HG03196 (cell line): ENCODE measurements around the gene TRAPPC3L.
A peak's percentile ranks its signal among the peaks of the same experiment; 100 is the strongest.

Experiments used
- ATAC-seq: cut with Tn5 transposase; IDR thresholded peaks from one replicate; pipeline ENCODE4 v1.9.1; 2021; ENCODE audit not compliant: unreplicated experiment

TRAPPC3L gene

DNA sequence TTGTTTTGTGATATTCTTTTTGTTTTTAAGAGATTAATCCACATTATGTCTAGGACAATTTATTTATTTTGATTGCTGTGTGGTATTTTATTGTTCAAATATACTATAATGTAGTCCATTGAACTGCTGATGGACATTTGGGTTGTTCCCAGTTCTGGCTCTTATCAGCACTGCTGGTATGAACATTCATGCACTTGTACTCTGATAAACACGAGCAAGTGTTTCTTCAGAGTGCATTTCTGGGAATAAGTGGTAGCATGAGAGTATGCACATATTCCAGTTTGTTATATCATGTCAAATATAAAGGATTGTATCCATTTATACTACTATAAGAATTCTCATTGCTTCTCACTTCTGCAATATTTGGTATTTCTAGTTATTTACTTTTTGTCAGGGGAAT, 77.2 kb downstream of the TRAPPC3L start:
- ATAC-seq = no peak

GRCh38 chr6:116467514-116467913, 78.0 kb downstream of the TRAPPC3L start:
- no peak for ATAC-seq

- ATAC-seq = no peak
Measured at GRCh38 chr6:116467096-116467495, 78.4 kb downstream of the TRAPPC3L start.

- no peak for ATAC-seq
Measured at GRCh38 chr6:116465246-116465645, 80.2 kb downstream of the TRAPPC3L start.

GRCh38 chr6:116463301-116463700, 82.2 kb downstream of the TRAPPC3L start:
- no peak for ATAC-seq

- ATAC-seq = peak; percentile 78
Measured at GRCh38 chr6:116461932-116462885, 83.3 kb downstream of the TRAPPC3L start.

DNA sequence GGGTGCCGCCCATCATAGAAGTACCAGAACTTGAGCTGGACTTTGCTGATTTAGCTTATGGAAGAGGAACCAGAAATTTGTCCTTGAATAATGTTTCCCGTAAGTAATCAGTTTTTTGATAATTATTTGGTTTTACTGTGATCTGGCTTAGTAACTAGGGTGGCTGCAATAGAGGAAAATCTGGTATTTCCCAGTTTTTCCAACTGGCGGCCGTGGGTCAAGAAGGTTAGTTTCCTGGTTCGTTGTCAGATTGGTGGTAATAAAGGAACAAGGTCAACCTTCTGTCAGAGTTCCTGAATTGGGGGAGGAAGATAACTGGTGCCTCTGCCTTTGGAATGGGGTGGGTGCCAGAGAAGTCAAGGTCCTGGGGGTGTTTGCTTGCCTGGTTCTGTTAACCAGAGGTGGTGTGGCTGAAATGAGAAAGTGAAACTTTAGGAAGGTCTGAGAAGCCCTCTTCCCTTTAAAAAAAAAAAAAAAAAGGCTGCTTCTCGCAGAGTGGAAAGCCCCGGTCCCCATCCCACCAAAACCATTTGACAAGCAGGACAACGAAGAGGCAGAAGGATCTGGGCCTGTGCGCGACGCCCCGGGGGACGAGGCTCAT, 84.1 kb downstream of the TRAPPC3L start, which contains the start of gene CALHM6:
Gene CALHM6, plus strand, starts transcription at position 45 of the 601 bp plus-strand sequence. Its CDS starts 555 bp downstream, at position 600.
- ATAC-seq = no peak

- ATAC-seq = no peak
Measured at GRCh38 chr6:116459927-116460326, 85.6 kb downstream of the TRAPPC3L start.

DNA sequence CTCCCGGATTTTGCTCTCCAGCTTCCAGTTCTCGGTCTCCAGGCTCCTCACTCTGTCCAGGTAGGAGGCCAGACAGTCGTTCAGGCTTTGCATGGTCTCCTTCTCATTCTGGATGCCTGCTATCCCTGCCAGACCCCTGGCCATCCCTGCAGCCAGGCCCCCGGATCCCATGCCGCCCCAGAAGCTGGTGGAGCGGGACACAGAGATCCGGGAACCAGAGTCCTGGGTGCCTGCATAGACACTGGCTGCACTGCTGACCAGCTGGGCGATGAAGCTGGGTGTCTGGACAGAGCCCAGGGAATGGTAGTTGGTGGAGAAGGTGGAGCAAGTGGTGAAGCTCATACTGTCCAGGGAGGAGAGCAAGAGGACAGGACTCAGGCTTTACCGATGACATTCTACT, 87.2 kb downstream of the TRAPPC3L start:
- ATAC-seq = no peak

- ATAC-seq = no peak
Measured at GRCh38 chr6:116456927-116457326, 88.6 kb downstream of the TRAPPC3L start.

- ATAC-seq = no peak
Measured at GRCh38 chr6:116456106-116456505, 89.4 kb downstream of the TRAPPC3L start.

GRCh38 chr6:116452531-116452930, 93.0 kb downstream of the TRAPPC3L start:
- ATAC-seq = no peak

GRCh38 chr6:116451916-116452315, 93.6 kb downstream of the TRAPPC3L start:
- ATAC-seq = no peak

- peak; percentile 63 for ATAC-seq
Measured at GRCh38 chr6:116450769-116451740, 94.4 kb downstream of the TRAPPC3L start.

DNA sequence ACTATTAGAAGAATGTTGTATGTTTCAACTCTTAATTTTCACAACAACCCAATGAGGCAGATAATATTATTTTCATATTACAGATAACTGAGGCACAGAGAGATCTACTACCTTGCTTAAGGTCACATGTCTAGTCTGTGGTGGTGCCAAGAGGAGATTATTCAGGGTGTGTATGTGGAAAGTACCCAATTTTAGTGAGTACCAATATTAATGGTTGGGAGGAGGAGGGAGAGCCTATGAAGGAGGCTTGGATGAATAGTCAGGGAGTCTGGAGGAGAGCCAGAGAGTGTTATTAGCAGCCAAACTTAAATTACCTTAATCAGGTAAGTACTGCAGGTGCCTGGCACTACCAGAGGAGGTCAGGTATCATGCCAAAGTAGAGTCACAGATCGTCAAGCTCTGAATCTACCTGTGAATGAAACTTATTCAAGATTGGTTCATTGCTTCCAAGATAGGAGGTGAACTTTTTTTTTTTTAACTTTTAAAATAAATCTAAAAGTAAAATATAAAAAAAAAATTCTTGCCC, 95.2 kb downstream of the TRAPPC3L start:
- ATAC-seq = no peak

GRCh38 chr6:116449565-116449964, 95.9 kb downstream of the TRAPPC3L start:
- ATAC-seq = no peak

DNA sequence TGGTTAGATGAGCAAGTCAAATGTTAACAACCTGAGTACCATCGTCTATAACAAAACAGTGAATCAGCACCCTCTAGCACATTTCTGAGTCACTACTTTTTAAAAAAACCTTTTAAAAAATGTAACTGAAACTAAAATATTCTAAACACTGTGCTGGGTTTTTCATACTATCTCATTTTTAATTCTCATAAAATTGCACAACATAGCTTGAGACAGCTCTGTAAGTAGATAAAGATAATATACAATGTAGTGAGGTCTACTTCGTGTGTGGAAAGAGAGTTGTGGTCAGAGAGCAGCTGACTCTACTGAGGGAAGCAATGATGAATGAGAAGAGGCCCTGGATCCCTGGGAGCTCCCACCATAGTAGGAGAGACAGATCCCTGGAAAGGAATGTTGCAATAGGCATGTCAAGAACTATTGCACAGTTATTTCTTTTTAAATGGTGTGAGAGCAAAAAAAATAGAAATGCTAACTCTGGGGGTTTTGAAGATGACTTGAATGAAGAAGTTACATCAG, 97.9 kb downstream of the TRAPPC3L start:
- ATAC-seq = no peak

DNA sequence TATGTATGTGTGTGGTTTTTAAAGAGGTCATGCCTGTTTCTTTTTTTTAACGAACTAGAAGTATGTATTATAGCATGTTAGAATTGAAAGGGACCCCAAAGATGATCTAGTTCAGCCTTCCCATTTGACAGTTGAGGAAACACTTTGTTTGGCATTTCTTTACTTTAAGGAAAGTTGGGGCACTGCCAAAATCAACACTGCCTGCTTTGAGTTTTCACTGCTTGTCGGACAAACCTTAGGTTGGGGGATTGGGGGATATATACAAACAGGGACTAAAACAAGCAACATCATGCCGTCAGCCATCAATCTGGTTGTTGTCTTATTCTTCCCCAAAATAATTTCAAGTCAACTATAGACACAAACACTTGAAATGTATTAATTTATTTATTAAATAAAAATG, 98.4 kb downstream of the TRAPPC3L start:
- no peak for ATAC-seq

DNA sequence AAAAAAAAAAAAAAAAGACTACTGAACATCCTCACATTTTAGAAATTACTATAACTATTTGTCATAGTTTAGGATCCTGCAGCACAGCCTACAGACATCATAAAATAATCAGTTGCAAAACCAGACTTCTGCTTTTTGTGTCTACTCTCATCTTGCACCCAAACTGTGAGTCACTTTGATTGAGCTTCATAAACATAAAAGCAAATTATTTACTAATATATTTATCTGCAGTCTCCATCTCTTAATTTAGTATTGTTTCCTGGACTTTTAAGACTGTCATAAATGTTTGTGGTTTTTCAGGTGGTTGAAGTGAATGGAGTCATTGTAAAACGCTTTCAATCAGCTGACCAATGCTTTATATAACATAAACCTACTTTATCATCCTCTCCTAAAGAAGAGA, 99.1 kb downstream of the TRAPPC3L start:
- no peak for ATAC-seq

GRCh38 chr6:116445102-116445501, 100.4 kb downstream of the TRAPPC3L start:
- no peak for ATAC-seq
